AG04450 (cell line): ENCODE measurements around the gene MED26. TPM values are rescaled to one million over a fixed set of nuclear protein-coding genes. Genes with fewer than 3 reads are reported as not detected.
"Not testable (repeated sequence)": the region's sequence is repeated elsewhere in the genome, so short reads cannot be mapped to it uniquely, and the experiment has no call there.

Experiments used
- CTCF ChIA-PET: fragments of 300-600, 350-600 bp; formaldehyde crosslinking; extraction: SDS; loops from one replicate; lab custom pipeline; 2022; ENCODE audit warnings: antibody characterized with exemption, inconsistent platforms; lab: Charles Lee
- POLR2A ChIA-PET: fragments of 350-600 bp; formaldehyde crosslinking; extraction: SDS; loops from one replicate; lab custom pipeline; 2021; ENCODE audit warnings: antibody characterized with exemption, inconsistent platforms; lab: Yijun Ruan, JAX
- DNase-seq: peaks from one replicate; pipeline ENCODE4 v3.0.0-alpha.2; 2011; ENCODE audit warnings: low read depth, low spot score
- H3K27ac ChIP-seq: one replicate; pipeline ENCODE4 v1.5.1; 2012; ENCODE audit warnings: low read depth, low read length, control low read depth
- H3K27me3 ChIP-seq: one replicate; pipeline ENCODE4 v1.6.0; 2012; ENCODE audit warnings: low read length; ENCODE audit not compliant: control insufficient read depth, insufficient read depth
- H3K4me3 ChIP-seq: 2 replicates; pipeline ENCODE4 v1.5.1; 2011; ENCODE audit warnings: mild to moderate bottlenecking, low read depth, low read length, control low read depth
- H3K9me3 ChIP-seq: 2 replicates; pipeline ENCODE4 v1.5.1; 2012; ENCODE audit warnings: low read length; ENCODE audit not compliant: control insufficient read depth, insufficient read depth
- CTCF ChIP-seq: IDR thresholded peaks from 2 replicates; pipeline ENCODE4 v1.5.1; 2011; ENCODE audit warnings: low read depth, low read length, control low read depth, inconsistent platforms
- polyA plus RNA-seq: library from polyadenylated mRNA; depleted of rRNA; stranded (reverse); fragments of >200 nt; gene quantifications from 2 replicates; pipeline ENCODE4 v1.2.3, GENCODE V29; 2011

The MED26 gene
- polyA plus RNA-seq, 1 experiment, result 3.0 TPM

- no peak for TF ChIP-seq CTCF
Measured at GRCh38 chr19:16657384-16657783, 29.4 kb upstream of the MED26 start.

GRCh38 chr19:16655727-16656126 lies 27.7 kb upstream of the MED26 start:
- no peak for DNase-seq
- ChIA-PET POLR2A (no interaction called here), CTCF (no interaction called here)
- no peak for TF ChIP-seq CTCF
- peaks cover 5% of the 10 kb centered on the region; the same call in 1 of the 2 replicates for H3K9me3 ChIP-seq
- no peak overlapping the region for H3K4me3 ChIP-seq
- H3K27ac ChIP-seq, result no peak overlapping the region
- no peaks in the 10 kb centered on the region for H3K27me3 ChIP-seq

More at GRCh38 chr19:16657384-16657783, 29.4 kb upstream of the MED26 start:
- ChIA-PET POLR2A (no interaction called here), CTCF (no interaction called here)
- no peak overlapping the region for H3K27ac ChIP-seq
- no peak for DNase-seq
- peaks cover 5% of the 10 kb centered on the region; the same call in 1 of the 2 replicates for H3K9me3 ChIP-seq
- no peak overlapping the region for H3K4me3 ChIP-seq
- H3K27me3 ChIP-seq, result no peaks in the 10 kb centered on the region

- Histone ChIP-seq H3K27me3 (no peaks in the 10 kb centered on the region), H3K27ac (no peak overlapping the region), H3K4me3 (no peak overlapping the region), H3K9me3 (no peaks in the 10 kb centered on the region)
- CTCF ChIA-PET, result no interaction called here
- no peak for TF ChIP-seq CTCF
- DNase-seq, result no peak
- POLR2A ChIA-PET, result no interaction called here
Measured at GRCh38 chr19:16654627-16655026, 26.6 kb upstream of the MED26 start.

GRCh38 chr19:16654140-16654539 lies 26.1 kb upstream of the MED26 start:
- no peak overlapping the region for H3K27ac ChIP-seq
- no peak for DNase-seq
- no peak overlapping the region for H3K4me3 ChIP-seq
- no peak for TF ChIP-seq CTCF
- H3K9me3 ChIP-seq, result no peaks in the 10 kb centered on the region
- ChIA-PET POLR2A (no interaction called here), CTCF (no interaction called here)
- H3K27me3 ChIP-seq, result no peaks in the 10 kb centered on the region

GRCh38 chr19:16652854-16653253 lies 24.9 kb upstream of the MED26 start:
- ChIA-PET CTCF (no interaction called here), POLR2A (no interaction called here)
- H3K4me3 ChIP-seq, result no peak overlapping the region
- DNase-seq, result no peak
- H3K27me3 ChIP-seq, result no peaks in the 10 kb centered on the region
- no peak overlapping the region for H3K27ac ChIP-seq
- H3K9me3 ChIP-seq, result no peaks in the 10 kb centered on the region
- TF ChIP-seq CTCF, result no peak

GRCh38 chr19:16651421-16652188 lies 23.6 kb upstream of the MED26 start:
- POLR2A ChIA-PET, H3K27me3 ChIP-seq, CTCF ChIA-PET, H3K9me3 ChIP-seq, H3K4me3 ChIP-seq, H3K27ac ChIP-seq, DNase-seq: not testable (repeated sequence)
